ENCODE measurements around the gene DYNLT1. TPM values are rescaled to one million over a fixed set of nuclear protein-coding genes. Genes with fewer than 3 reads are reported as not detected.
"Not testable (repeated sequence)": the region's sequence is repeated elsewhere in the genome, so short reads cannot be mapped to it uniquely, and the experiment has no call there.

DYNLT1 gene
- total RNA-seq, 5 donors from 2014 or later (not counting 1 experiment from before 2014, with no cell fraction given) = 50.8 to 128 (median 59.5) TPM

GRCh38 chr6:158654960-158655489 is 10.5 kb upstream of the DYNLT1 start:
- no peaks in the 10 kb centered on the region for H3K27me3 Mint-ChIP-seq
- DNase-seq (peak in 2 of 35 experiments; percentile 30 to 55), ATAC-seq (replicated peaks in 1 of 4) (no peak)
- no peaks in the 10 kb centered on the region for H3K9me3 Mint-ChIP-seq
- Histone ChIP-seq H3K36me3 (ENCODE audit: control insufficient read depth in 2 of 2, extremely low read depth in 1 of 2, insufficient read depth in 1 of 2, low read length in 1 of 2) (peaks cover 0 to 10% of the 10 kb centered on the region in 2 donors), H3K4me3 (ENCODE audit: control insufficient read depth in 1 of 2, extremely low read depth in 1 of 2, low read length in 1 of 2) (no peak overlapping the region), H3K4me1 (ENCODE audit: control insufficient read depth in 1 of 2, extremely low read depth in 1 of 2, insufficient read depth in 2 of 2, low read length in 2 of 2) (peaks cover 34 to 63% of the 10 kb centered on the region in 2 experiments), H3K9me3 (no peaks in the 10 kb centered on the region), H3K27ac (ENCODE audit: low read length) (peak overlapping the region; percentile 99), H3K27me3 (replicated peaks in 1 of 2; ENCODE audit: control insufficient read depth in 2 of 2, extremely low read depth in 1 of 2, insufficient read depth in 2 of 2, low read length in 1 of 2) (no peaks in the 10 kb centered on the region)
- peak overlapping the region; percentile 97 to 98 for H3K27ac Mint-ChIP-seq
- 90% methylated on average over 2 of the region's 10 CpGs for WGBS (ENCODE audit: insufficient coverage)
- peaks cover 61 to 75% (median 67%) of the 10 kb centered on the region in 3 donors for H3K4me1 Mint-ChIP-seq
- ChIA-PET POLR2A (interaction anchor here (0.5 to 1.8 kb wide), 4 partner anchors 11 to 217 kb away, joined by 3 to 7 read pairs (median 4); partner anchors contain the start of gene DYNLT1 (in 1 of the 2)), CTCF (interaction anchor here (0.5 to 1.0 kb wide), 2 partner anchors 36 to 202 kb away, joined by 4 read pairs; no protein-coding TSS in a partner anchor)
- H3K36me3 Mint-ChIP-seq = peaks cover 19% of the 10 kb centered on the region
- peak overlapping the region; percentile 18 to 72 (median 48) for H3K4me3 Mint-ChIP-seq

GRCh38 chr6:158654498-158654897 is 10.0 kb upstream of the DYNLT1 start:
- H3K4me3 ChIP-seq (ENCODE audit: control insufficient read depth in 1 of 2, extremely low read depth in 1 of 2, low read length in 1 of 2) = peak overlapping the region in 1 of 2 donors; percentile 32
- Mint-ChIP-seq H3K27me3 (no peaks in the 10 kb centered on the region), H3K4me1 (peaks cover 61 to 76% (median 67%) of the 10 kb centered on the region in 3 donors), H3K27ac (peak overlapping the region; percentile 97 to 98), H3K9me3 (no peaks in the 10 kb centered on the region), H3K4me3 (peak overlapping the region; percentile 18 to 72 (median 69)), H3K36me3 (peaks cover 19% of the 10 kb centered on the region)
- peaks cover 0 to 10% of the 10 kb centered on the region in 2 donors for H3K36me3 ChIP-seq (ENCODE audit: control insufficient read depth in 2 of 2, extremely low read depth in 1 of 2, insufficient read depth in 1 of 2, low read length in 1 of 2)
- no peaks in the 10 kb centered on the region for H3K9me3 ChIP-seq
- ChIA-PET POLR2A (interaction anchor here (0.5 to 2.0 kb wide), 4 partner anchors 10 to 388 kb away, joined by 3 to 47 read pairs (median 6); partner anchors contain the start of gene DYNLT1 (in 2 of the 2)), CTCF (interaction anchor here (0.5 to 1.0 kb wide), 2 partner anchors 37 to 201 kb away, joined by 4 read pairs; no protein-coding TSS in a partner anchor)
- no peak for DNase-seq
- 91% methylated on average over 4 of the region's 6 CpGs for WGBS (ENCODE audit: insufficient coverage)
- no peak for ATAC-seq (replicated peaks in 1 of 4)
- H3K27ac ChIP-seq (ENCODE audit: low read length) = peak overlapping the region; percentile 99
- H3K4me1 ChIP-seq (ENCODE audit: control insufficient read depth in 1 of 2, extremely low read depth in 1 of 2, insufficient read depth in 2 of 2, low read length in 2 of 2) = peaks cover 38 to 65% of the 10 kb centered on the region in 2 experiments
- H3K27me3 ChIP-seq (replicated peaks in 1 of 2; ENCODE audit: control insufficient read depth in 2 of 2, extremely low read depth in 1 of 2, insufficient read depth in 2 of 2, low read length in 1 of 2) = no peaks in the 10 kb centered on the region

GRCh38 chr6:158653577-158654354 is 9.2 kb upstream of the DYNLT1 start:
- Histone ChIP-seq H3K27ac (ENCODE audit: low read length) (peak overlapping the region; percentile 99), H3K4me1 (ENCODE audit: control insufficient read depth in 1 of 2, extremely low read depth in 1 of 2, insufficient read depth in 2 of 2, low read length in 2 of 2) (peaks cover 43 to 72% of the 10 kb centered on the region in 2 experiments), H3K9me3 (no peaks in the 10 kb centered on the region), H3K36me3 (ENCODE audit: control insufficient read depth in 2 of 2, extremely low read depth in 1 of 2, insufficient read depth in 1 of 2, low read length in 1 of 2) (peaks cover 0 to 8% of the 10 kb centered on the region in 2 donors), H3K4me3 (ENCODE audit: control insufficient read depth in 1 of 2, extremely low read depth in 1 of 2, low read length in 1 of 2) (peak overlapping the region in 1 of 2 donors; percentile 32), H3K27me3 (replicated peaks in 1 of 2; ENCODE audit: control insufficient read depth in 2 of 2, extremely low read depth in 1 of 2, insufficient read depth in 2 of 2, low read length in 1 of 2) (no peaks in the 10 kb centered on the region)
- POLR2A ChIA-PET = interaction anchor here (0.7 to 2.0 kb wide), 14 partner anchors 8 to 388 kb away, joined by 3 to 47 read pairs (median 4); partner anchors contain the start of gene DYNLT1 (in 2 of the 2)
- H3K27ac Mint-ChIP-seq = peak overlapping the region; percentile 97 to 98
- peak overlapping the region; percentile 69 to 79 (median 72) for H3K4me3 Mint-ChIP-seq
- peaks cover 16% of the 10 kb centered on the region for H3K36me3 Mint-ChIP-seq
- CTCF ChIA-PET = interaction anchor here in 1 of 2 donors (0.6 to 1.4 kb wide), 10 partner anchors 9 to 805 kb away, joined by 3 to 13 read pairs (median 4); partner anchors contain the start of gene DYNLT1
- peak; percentile 79 to 90 (median 89) for ATAC-seq (replicated peaks in 1 of 4)
- WGBS (ENCODE audit: insufficient coverage) = 24% methylated on average over 10 of the region's 15 CpGs
- H3K4me1 Mint-ChIP-seq = peaks cover 66 to 79% (median 70%) of the 10 kb centered on the region in 3 donors
- no peaks in the 10 kb centered on the region for H3K27me3 Mint-ChIP-seq
- DNase-seq = peak; percentile 66 to 99 (median 92)
- no peaks in the 10 kb centered on the region for H3K9me3 Mint-ChIP-seq

GRCh38 chr6:158651981-158652737 is 7.6 kb upstream of the DYNLT1 start:
- ChIA-PET CTCF (interaction anchor here in 1 of 2 donors (1.4 to 2.7 kb wide), 3 partner anchors 8 to 39 kb away, joined by 3 to 17 read pairs (median 13); partner anchors contain the start of gene DYNLT1), POLR2A (interaction anchor here (1.0 to 2.0 kb wide), 3 partner anchors 8 to 13 kb away, joined by 3 to 47 read pairs (median 9); partner anchors contain the start of gene DYNLT1 (in 2 of the 2))
- peaks cover 43 to 73% of the 10 kb centered on the region in 2 experiments for H3K4me1 ChIP-seq (ENCODE audit: control insufficient read depth in 1 of 2, extremely low read depth in 1 of 2, insufficient read depth in 2 of 2, low read length in 2 of 2)
- not testable (repeated sequence) for H3K4me3 ChIP-seq (ENCODE audit: control insufficient read depth in 1 of 2, extremely low read depth in 1 of 2, low read length in 1 of 2); H3K36me3 ChIP-seq (ENCODE audit: control insufficient read depth in 2 of 2, extremely low read depth in 1 of 2, insufficient read depth in 1 of 2, low read length in 1 of 2); H3K27me3 ChIP-seq (replicated peaks in 1 of 2; ENCODE audit: control insufficient read depth in 2 of 2, extremely low read depth in 1 of 2, insufficient read depth in 2 of 2, low read length in 1 of 2); H3K9me3 Mint-ChIP-seq; H3K9me3 ChIP-seq; DNase-seq; H3K27me3 Mint-ChIP-seq; ATAC-seq (replicated peaks in 1 of 4)
- WGBS (ENCODE audit: insufficient coverage) = 83% methylated on average over 7 of the region's 17 CpGs
- Mint-ChIP-seq H3K4me1 (peaks cover 69 to 82% (median 73%) of the 10 kb centered on the region in 3 donors), H3K4me3 (peak overlapping the region; percentile 69 to 79 (median 72)), H3K36me3 (peaks cover 16% of the 10 kb centered on the region), H3K27ac (peak overlapping the region; percentile 97 to 98)
- peak overlapping the region; percentile 99 for H3K27ac ChIP-seq (ENCODE audit: low read length)

GRCh38 chr6:158649289-158650143 is 5.0 kb upstream of the DYNLT1 start, which contains the start of gene SYTL3:
SYTL3 (plus strand) TSS chr6:158650054; CDS start chr6:158663269, 13,215 bp downstream.
- Mint-ChIP-seq H3K27me3 (no peaks in the 10 kb centered on the region), H3K27ac (peak within 1 kb of the TSS; percentile 95 to 99), H3K4me3 (peak within 1 kb of the TSS; percentile 65 to 74 (median 68)), H3K9me3 (no peaks in the 10 kb centered on the region), H3K4me1 (peaks cover 63 to 79% (median 68%) of the 10 kb centered on the region in 3 donors), H3K36me3 (peaks cover 8% of the 10 kb centered on the region)
- H3K36me3 ChIP-seq (ENCODE audit: control insufficient read depth in 2 of 2, extremely low read depth in 1 of 2, insufficient read depth in 1 of 2, low read length in 1 of 2) = peaks cover 0 to 5% of the 10 kb centered on the region in 2 donors
- H3K9me3 ChIP-seq = no peaks in the 10 kb centered on the region
- DNase-seq (peak; percentile 31 to 98 (median 89)), ATAC-seq (replicated peaks in 1 of 4) (peak; percentile 43 to 70 (median 54))
- WGBS (ENCODE audit: insufficient coverage) = 24% methylated on average over 8 of the region's 15 CpGs
- peak within 1 kb of the TSS; percentile 5 to 35 for H3K4me3 ChIP-seq (ENCODE audit: control insufficient read depth in 1 of 2, extremely low read depth in 1 of 2, low read length in 1 of 2)
- peak within 1 kb of the TSS; percentile 99 for H3K27ac ChIP-seq (ENCODE audit: low read length)
- POLR2A ChIA-PET = interaction anchor here (0.5 to 3.2 kb wide), 27 partner anchors 9 to 1270 kb away, joined by 3 to 28 read pairs (median 5); partner anchors contain the start of gene TAGAP (in 1 of the 2)
- H3K27me3 ChIP-seq (replicated peaks in 1 of 2; ENCODE audit: control insufficient read depth in 2 of 2, extremely low read depth in 1 of 2, insufficient read depth in 2 of 2, low read length in 1 of 2) = no peaks in the 10 kb centered on the region
- H3K4me1 ChIP-seq (ENCODE audit: control insufficient read depth in 1 of 2, extremely low read depth in 1 of 2, insufficient read depth in 2 of 2, low read length in 2 of 2) = peaks cover 30 to 71% of the 10 kb centered on the region in 2 experiments
- CTCF ChIA-PET = interaction anchor here (0.6 to 2.7 kb wide), 9 partner anchors 10 to 220 kb away, joined by 3 to 17 read pairs (median 5); no protein-coding TSS in a partner anchor
